Liver (tissue), 3 donors: ENCODE results near the gene NCBP2.

Source experiments
- EGR1 ChIP-seq, 2 donors: IDR thresholded peaks; 2 replicates each; pipeline ENCODE4 v1.6.1; 2016 to 2018; ENCODE audit warnings: antibody characterized with exemption in 2 of 2, low read depth in 2 of 2
- FOXA1 ChIP-seq: IDR thresholded peaks from 2 replicates; pipeline ENCODE4 v1.6.1; 2016; ENCODE audit warnings: antibody characterized with exemption
- GABPA ChIP-seq, 2 donors: IDR thresholded peaks in 1 of 2; conservative IDR thresholded peaks in 1 of 2; 2 replicates each; pipeline ENCODE4 v1.6.1; 2016; ENCODE audit warnings: antibody characterized with exemption in 2 of 2, mild to moderate bottlenecking in 1 of 2, moderate library complexity in 1 of 2
- HNF4G ChIP-seq: IDR thresholded peaks from 2 replicates; pipeline ENCODE4 v1.6.1; 2016; ENCODE audit warnings: antibody characterized with exemption
- TAF1 ChIP-seq: conservative IDR thresholded peaks from 2 replicates; pipeline ENCODE4 v1.6.1; 2016; ENCODE audit warnings: antibody characterized with exemption, mild to moderate bottlenecking
- YY1 ChIP-seq: IDR thresholded peaks from 2 replicates; pipeline ENCODE4 v1.6.1; 2016; ENCODE audit warnings: antibody characterized with exemption, mild to moderate bottlenecking
- TF ChIP-seq, protein P1 (sequence below): fragments of 150-350 bp; IDR thresholded peaks from 2 replicates; pipeline ENCODE4 v1.5.1; 2017; ENCODE audit warnings: improper control_type of control experiment, low read depth, low read length; ENCODE audit not compliant: missing input control
- TF ChIP-seq, protein P2 (sequence below): IDR thresholded peaks from 2 replicates; pipeline ENCODE4 v1.6.1; 2016; ENCODE audit warnings: antibody characterized with exemption
- donor health status: healthy.
- donor health status: healthy.

DNA sequence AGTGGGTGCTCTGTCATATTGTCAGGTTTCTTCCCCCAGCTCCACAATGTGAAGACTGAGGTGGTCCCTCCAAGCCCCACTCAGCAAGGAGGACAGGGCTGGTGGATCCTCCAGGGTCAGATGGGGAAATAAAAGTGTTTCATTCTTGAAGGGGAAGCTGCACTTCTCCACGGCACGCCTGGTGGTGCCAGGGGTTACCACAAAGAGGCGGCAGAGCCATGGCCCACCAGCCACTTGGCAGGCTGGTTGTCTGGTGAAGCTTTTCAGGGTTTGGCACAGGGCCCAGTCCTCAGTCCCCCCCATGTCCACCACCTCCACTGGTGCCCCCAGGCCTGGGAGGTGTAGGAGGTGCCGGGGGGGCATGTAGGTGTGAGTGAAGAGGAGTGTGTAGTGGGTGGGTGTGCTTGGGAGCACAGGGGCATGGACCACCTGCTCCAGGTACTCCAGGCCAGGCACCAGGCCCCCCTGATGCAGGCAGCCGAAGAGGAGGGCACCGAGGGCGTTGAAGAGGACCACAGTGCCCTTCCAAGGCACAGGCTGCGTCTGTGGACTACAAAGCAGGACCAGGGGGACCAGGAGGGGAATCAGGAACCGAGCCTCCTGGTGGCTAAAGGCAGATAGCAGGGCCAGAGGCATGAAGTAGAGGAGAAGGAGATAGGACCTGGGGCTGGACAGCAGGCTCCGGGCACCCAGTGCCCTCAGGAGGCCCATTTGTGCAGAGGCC lies 5.0 kb upstream of the NCBP2 start:
- TF ChIP-seq, protein P1, sequence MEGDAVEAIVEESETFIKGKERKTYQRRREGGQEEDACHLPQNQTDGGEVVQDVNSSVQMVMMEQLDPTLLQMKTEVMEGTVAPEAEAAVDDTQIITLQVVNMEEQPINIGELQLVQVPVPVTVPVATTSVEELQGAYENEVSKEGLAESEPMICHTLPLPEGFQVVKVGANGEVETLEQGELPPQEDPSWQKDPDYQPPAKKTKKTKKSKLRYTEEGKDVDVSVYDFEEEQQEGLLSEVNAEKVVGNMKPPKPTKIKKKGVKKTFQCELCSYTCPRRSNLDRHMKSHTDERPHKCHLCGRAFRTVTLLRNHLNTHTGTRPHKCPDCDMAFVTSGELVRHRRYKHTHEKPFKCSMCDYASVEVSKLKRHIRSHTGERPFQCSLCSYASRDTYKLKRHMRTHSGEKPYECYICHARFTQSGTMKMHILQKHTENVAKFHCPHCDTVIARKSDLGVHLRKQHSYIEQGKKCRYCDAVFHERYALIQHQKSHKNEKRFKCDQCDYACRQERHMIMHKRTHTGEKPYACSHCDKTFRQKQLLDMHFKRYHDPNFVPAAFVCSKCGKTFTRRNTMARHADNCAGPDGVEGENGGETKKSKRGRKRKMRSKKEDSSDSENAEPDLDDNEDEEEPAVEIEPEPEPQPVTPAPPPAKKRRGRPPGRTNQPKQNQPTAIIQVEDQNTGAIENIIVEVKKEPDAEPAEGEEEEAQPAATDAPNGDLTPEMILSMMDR = no peak
- TF ChIP-seq EGR1 (IDR thresholded peaks at IDR 0.05; ENCODE audit: low read depth in 2 of 2) (no peak), TAF1 (no peak), YY1 (no peak), HNF4G (no peak), GABPA (IDR thresholded peaks at IDR 0.05 in 1 of 2, conservative IDR thresholded peaks at IDR 0.05 in 1 of 2) (no peak), FOXA1 (no peak)
- TF ChIP-seq, protein P2, sequence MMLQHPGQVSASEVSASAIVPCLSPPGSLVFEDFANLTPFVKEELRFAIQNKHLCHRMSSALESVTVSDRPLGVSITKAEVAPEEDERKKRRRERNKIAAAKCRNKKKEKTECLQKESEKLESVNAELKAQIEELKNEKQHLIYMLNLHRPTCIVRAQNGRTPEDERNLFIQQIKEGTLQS = no peak
